DMS114 treated with DMSO at 0.1 percent for 48 hours (cell line): ENCODE data around the gene MICU1.
"Not testable (repeated sequence)": the region's sequence is repeated elsewhere in the genome, so short reads cannot be mapped to it uniquely, and the experiment has no call there.

Experiments used
- DNase-seq: peaks from one replicate; lab custom pipeline; 2025; ENCODE audit not compliant: unreplicated experiment; lab: John Stamatoyannopoulos, UW

MICU1 gene

GRCh38 chr10:72625608-72626443 lies at the start of gene MICU1:
Gene MICU1 (minus strand): TSS chr10:72626079. CDS start chr10:72566793, 59,286 bp downstream.
- peak; percentile 98 for DNase-seq

GRCh38 chr10:72674174-72674573 lies 48.3 kb upstream of the MICU1 start:
- not testable (repeated sequence) for DNase-seq

GRCh38 chr10:72673280-72673679 lies 47.4 kb upstream of the MICU1 start:
- no peak for DNase-seq

- DNase-seq, result no peak
These were observed 41.5 kb upstream of the MICU1 start for GRCh38 chr10:72667207-72667864.

- DNase-seq, result no peak
These were observed 40.0 kb upstream of the MICU1 start for GRCh38 chr10:72665925-72666324.

GRCh38 chr10:72663971-72664370 lies 38.1 kb upstream of the MICU1 start:
- no peak for DNase-seq

- DNase-seq, result no peak
These were observed 35.6 kb upstream of the MICU1 start for GRCh38 chr10:72661431-72661830.

GRCh38 chr10:72660220-72660619 lies 34.3 kb upstream of the MICU1 start:
- no peak for DNase-seq

- DNase-seq, result no peak
These were observed 33.8 kb upstream of the MICU1 start for GRCh38 chr10:72659694-72660093.

- no peak for DNase-seq
These were observed 33.0 kb upstream of the MICU1 start for GRCh38 chr10:72658696-72659400.

GRCh38 chr10:72654720-72655119 lies 28.8 kb upstream of the MICU1 start:
- DNase-seq, result no peak

GRCh38 chr10:72653383-72654096 lies 27.7 kb upstream of the MICU1 start:
- DNase-seq, result no peak

GRCh38 chr10:72649291-72649690 lies 23.4 kb upstream of the MICU1 start:
- DNase-seq, result no peak

GRCh38 chr10:72648301-72648700 lies 22.4 kb upstream of the MICU1 start:
- DNase-seq, result no peak

GRCh38 chr10:72646971-72647370 lies 21.1 kb upstream of the MICU1 start:
- not testable (repeated sequence) for DNase-seq

GRCh38 chr10:72645263-72645858 lies 19.5 kb upstream of the MICU1 start:
- DNase-seq, result no peak

GRCh38 chr10:72642318-72642717 lies 16.4 kb upstream of the MICU1 start:
- DNase-seq, result no peak

GRCh38 chr10:72639441-72639873 lies 13.6 kb upstream of the MICU1 start:
- no peak for DNase-seq

- no peak for DNase-seq
These were observed 12.9 kb upstream of the MICU1 start for GRCh38 chr10:72638586-72639440.

- no peak for DNase-seq
These were observed 11.5 kb upstream of the MICU1 start for GRCh38 chr10:72637398-72637857.
